GM12878 (cell line): ENCODE results near the gene NCBP2L. TPM values are rescaled to one million over a fixed set of nuclear protein-coding genes. Genes with fewer than 3 reads are reported as not detected.

Experiments used
- ATAC-seq: fragments of 200-7000 bp; cut with Tn5 transposase; 3 replicates; pipeline ENCODE4 v1.9.1; 2020; ENCODE audit warnings: mild to moderate bottlenecking, moderate library complexity
- BruUV-seq: library from RNA; stranded (reverse); fragments of 400-500 nt; replicated peaks from 2 replicates; lab custom pipeline; 2021; lab: Mats Ljungman, UMichigan
- CTCF ChIA-PET: fragments of 300-600 bp; sonication (Branson Sonifier 250); formaldehyde crosslinking; extraction: SDS; loops from one replicate; lab custom pipeline; 2021; ENCODE audit warnings: inconsistent platforms; lab: Yijun Ruan, JAX
- POLR2A ChIA-PET: fragments of 350-600 bp; formaldehyde crosslinking; extraction: SDS; loops from one replicate; lab custom pipeline; 2021; ENCODE audit warnings: inconsistent platforms; lab: Charles Lee
- RAD21 ChIA-PET: fragments of 300-600 bp; sonication (Branson Sonifier 250); formaldehyde crosslinking; loops from one replicate; lab custom pipeline; 2023; ENCODE audit warnings: antibody characterized with exemption; ENCODE audit not compliant: unreplicated experiment; lab: Charles Lee
- SMC1A ChIA-PET: fragments of 300-600 bp; sonication (Branson Sonifier 250); formaldehyde crosslinking; loops from one replicate; lab custom pipeline; 2023; ENCODE audit not compliant: unreplicated experiment, uncharacterized antibody; lab: Charles Lee
- DNase-seq: peaks from one replicate; pipeline ENCODE4 v3.0.0-alpha.2; 2011; ENCODE audit warnings: low read depth, low spot score
- FAIRE-seq: peaks from 3 replicates; lab custom pipeline; 2011; peaks lifted over from hg19 to GRCh38; lab: Jason Lieb, UNC
- H2AFZ ChIP-seq: 2 replicates; pipeline ENCODE4 v1.6.0; 2011; ENCODE audit warnings: low read depth, low read length, control low read depth; ENCODE audit not compliant: control insufficient read depth
- H3K27ac ChIP-seq: 2 replicates; pipeline ENCODE4 v1.5.1; 2011; ENCODE audit warnings: control low read depth; ENCODE audit not compliant: control insufficient read depth, insufficient read depth
- H3K27me3 ChIP-seq, 2 experiments: replicated peaks in 1 of 2; 2 replicates each; pipeline versions ENCODE4 v1.6.0 to v1.6.1; 2011; ENCODE audit warnings: low read length in 1 of 2; ENCODE audit not compliant: control insufficient read depth in 2 of 2, insufficient read depth in 2 of 2
- H3K36me3 ChIP-seq, 2 experiments: 2 replicates each; pipeline ENCODE4 v1.5.1; 2011; ENCODE audit warnings: low read length in 1 of 2; ENCODE audit not compliant: control insufficient read depth in 2 of 2, insufficient read depth in 2 of 2
- H3K4me1 ChIP-seq: 2 replicates; pipeline ENCODE4 v1.6.1; 2011; ENCODE audit warnings: mild to moderate bottlenecking, low read length, moderate library complexity, mixed read lengths; ENCODE audit not compliant: control insufficient read depth, insufficient read depth
- H3K4me2 ChIP-seq: 2 replicates; pipeline ENCODE4 v1.6.0; 2011; ENCODE audit warnings: control low read depth; ENCODE audit not compliant: control insufficient read depth, insufficient read depth
- H3K4me3 ChIP-seq: fragments of 200-600 bp; sonication (generic); 2 replicates; pipeline ENCODE4 v1.5.1; 2016
- H3K79me2 ChIP-seq: 2 replicates; pipeline ENCODE4 v1.6.0; 2011; ENCODE audit warnings: low read length; ENCODE audit not compliant: control insufficient read depth, insufficient read depth
- H3K9ac ChIP-seq: 2 replicates; pipeline ENCODE4 v1.8.0; 2011; ENCODE audit warnings: low read length, control low read depth, mixed read lengths; ENCODE audit not compliant: control insufficient read depth, insufficient read depth
- H3K9me3 ChIP-seq: replicated peaks from 3 replicates; pipeline ENCODE4 v1.5.1; 2011; ENCODE audit warnings: mild to moderate bottlenecking, low read length; ENCODE audit not compliant: control insufficient read depth, insufficient read depth
- H4K20me1 ChIP-seq: 2 replicates; pipeline ENCODE4 v1.6.0; 2011; ENCODE audit not compliant: control insufficient read depth, insufficient read depth
- ATF7 ChIP-seq: fragments of 450-650 bp; IDR thresholded peaks from 2 replicates; pipeline ENCODE4 v1.6.1; 2016; ENCODE audit warnings: low read depth, mild to moderate bottlenecking
- BCL3 ChIP-seq: IDR thresholded peaks from 2 replicates; pipeline ENCODE4 v1.6.1; 2011; ENCODE audit warnings: borderline replicate concordance, low read depth, mild to moderate bottlenecking, moderate library complexity, low read length; ENCODE audit not compliant: insufficient read depth, poor library complexity, severe bottlenecking
- CBFB ChIP-seq: IDR thresholded peaks from 2 replicates; pipeline ENCODE4 v1.6.1; 2016; ENCODE audit warnings: antibody characterized with exemption, low read depth
- EGR1 ChIP-seq, 2 experiments: IDR thresholded peaks; 1 replicate in 1 of 2; 2 replicates in 1 of 2; pipeline ENCODE4 v1.6.1; 2011 to 2012; ENCODE audit warnings: low read depth in 2 of 2, low read length in 2 of 2, borderline replicate concordance in 1 of 2, mild to moderate bottlenecking in 1 of 2, moderate library complexity in 1 of 2
- FOS ChIP-seq: IDR thresholded peaks from 3 replicates; pipeline ENCODE4 v1.6.1; 2011; ENCODE audit warnings: borderline replicate concordance; ENCODE audit not compliant: insufficient read length; ENCODE audit errors: extremely low read depth
- HCFC1 ChIP-seq: fragments of 150-350 bp; IDR thresholded peaks from 2 replicates; pipeline ENCODE4 v1.6.1; 2014; ENCODE audit warnings: low read length
- KDM1A ChIP-seq: fragments of 200-600 bp; sonication (generic); IDR thresholded peaks from 2 replicates; pipeline ENCODE4 v1.6.1; 2016; ENCODE audit warnings: borderline replicate concordance
- MLLT1 ChIP-seq: fragments of 450-650 bp; IDR thresholded peaks from 2 replicates; pipeline ENCODE4 v1.6.1; 2016; ENCODE audit warnings: mild to moderate bottlenecking
- MYB ChIP-seq: fragments of 150-350 bp; IDR thresholded peaks from 2 replicates; pipeline ENCODE4 v1.6.1; 2014; ENCODE audit warnings: mild to moderate bottlenecking, low read depth, low read length, borderline replicate concordance
- NBN ChIP-seq: fragments of 450-650 bp; IDR thresholded peaks from 2 replicates; pipeline ENCODE4 v1.6.1; 2016
- NFYB ChIP-seq: IDR thresholded peaks from 2 replicates; pipeline ENCODE4 v1.6.1; 2011; ENCODE audit warnings: low read depth, mild to moderate bottlenecking, low read length, improper control_type of control experiment, moderate library complexity; ENCODE audit not compliant: insufficient read depth
- RAD51 ChIP-seq: fragments of 450-650 bp; IDR thresholded peaks from 2 replicates; pipeline ENCODE4 v1.6.1; 2016; ENCODE audit warnings: moderate library complexity, mild to moderate bottlenecking, inconsistent platforms
- RUNX3 ChIP-seq: IDR thresholded peaks from 2 replicates; pipeline ENCODE4 v1.6.1; 2012; ENCODE audit warnings: low read length, inconsistent platforms
- SIN3A ChIP-seq: IDR thresholded peaks from 2 replicates; pipeline ENCODE4 v1.6.1; 2012; ENCODE audit warnings: low read depth, low read length, improper control_type of control experiment
- STAT3 ChIP-seq: IDR thresholded peaks from 2 replicates; pipeline ENCODE4 v1.6.1; 2011; ENCODE audit warnings: low read depth, low read length, improper control_type of control experiment
- ZNF217 ChIP-seq: fragments of 450-650 bp; IDR thresholded peaks from 2 replicates; pipeline ENCODE4 v1.6.1; 2017; ENCODE audit warnings: antibody characterized with exemption, mild to moderate bottlenecking
- ZNF24 ChIP-seq: fragments of 450-650 bp; IDR thresholded peaks from 2 replicates; pipeline ENCODE4 v1.6.1; 2017; ENCODE audit warnings: antibody characterized with exemption, mild to moderate bottlenecking
- ZZZ3 ChIP-seq: IDR thresholded peaks from 2 replicates; pipeline ENCODE4 v1.6.1; 2011; ENCODE audit warnings: low read depth; ENCODE audit not compliant: control insufficient read depth, insufficient read length
- WGBS: methylation state at CpG from one replicate; pipeline ENCODE4 v1.1.6; 2016; ENCODE audit warnings: low lambda C conversion rate; ENCODE audit not compliant: insufficient replicate concordance, insufficient coverage; ENCODE audit errors: missing lambda C conversion rate; 5-methylcytosine and 5-hydroxymethylcytosine counted together
- in situ Hi-C: fragments of 300-500 bp; cut with MboI; formaldehyde crosslinking; loops from 9 replicates; pipeline ENCODE4 v1.14.3; 2018; ENCODE audit warnings: mixed read lengths
- intact Hi-C: fragments of 100-400 bp; cut with micrococcal nuclease; formaldehyde crosslinking; loops from one replicate; pipeline ENCODE4 v1.14.2; 2022; ENCODE audit not compliant: unreplicated experiment
- polyA plus RNA-seq, 11 experiments: library from polyadenylated mRNA; depleted of rRNA in 4 of 11; unstranded in 6 of 11; stranded (reverse) in 5 of 11; fragments of >200 nt; fragmentation: Nextera tagmentation in 4 of 11; fragmentation: Illumina TruSeq in 1 of 11; extraction: Ambion mirVana in 4 of 11; extraction: Trizol in 1 of 11; gene quantifications; 1 replicate in 1 of 11; 2 replicates in 10 of 11; pipeline versions ENCODE4 v1.2.1 to v1.2.3, GENCODE V29; 2011 to 2016; ENCODE audit warnings: inconsistent platforms in 2 of 11, missing spikeins in 2 of 11, low read depth in 1 of 11
- total RNA-seq, 4 experiments: library from RNA; depleted of rRNA in 3 of 4; stranded (reverse); fragments of >200 nt in 3 of 4; fragmentation: Illumina TruSeq in 1 of 4; extraction: Trizol in 1 of 4; gene quantifications; 2 replicates each; pipeline versions ENCODE4 v1.2.1 to v1.2.3, GENCODE V29; 2013 to 2021
- TF ChIP-seq, protein P1 (sequence below): IDR thresholded peaks from 2 replicates; pipeline ENCODE4 v1.6.1; 2012; ENCODE audit warnings: low read depth, low read length, improper control_type of control experiment

Gene NCBP2L
- total and polyA plus RNA-seq, 10 of the 15 experiments (the other 5 are each of a cell fraction or from before 2014, with no cell fraction given) = not detected

GRCh38 chrX:107730298-107730655 is 47.3 kb upstream of the NCBP2L start:
- SMC1A ChIA-PET = interaction anchor here (0.8 to 5.4 kb wide), 13 partner anchors 9 to 56 kb away, joined by 3 to 28 read pairs (median 4); no protein-coding TSS in a partner anchor
- H3K9me3 ChIP-seq = no peaks in the 10 kb centered on the region
- H3K4me2 ChIP-seq = no peak overlapping the region
- RAD21 ChIA-PET = interaction anchor here (1.1 to 4.1 kb wide), 11 partner anchors 11 to 101 kb away, joined by 3 to 43 read pairs (median 11); partner anchors contain the start of genes NCBP2L and TSC22D3
- FAIRE-seq (no peak), DNase-seq (no peak), ATAC-seq (no peak)
- intact Hi-C loops (no loop called here), in situ Hi-C loops (no loop called here)
- H2AFZ ChIP-seq = no peak overlapping the region
- WGBS = 0% methylated on average over 1 of the region's 1 CpG
- no peak overlapping the region for H3K27ac ChIP-seq
- no peaks in the 10 kb centered on the region for H3K36me3 ChIP-seq
- CTCF ChIA-PET = interaction anchor here (0.7 to 3.4 kb wide), 9 partner anchors 11 to 162 kb away, joined by 3 to 25 read pairs (median 9); partner anchors contain the start of genes NCBP2L and TSC22D3
- no peaks in the 10 kb centered on the region for H3K4me1 ChIP-seq
- no TSS peak for BruUV-seq
- no peak overlapping the region for H3K9ac ChIP-seq
- H3K79me2 ChIP-seq = no peaks in the 10 kb centered on the region
- no peak overlapping the region for H3K4me3 ChIP-seq
- no peaks in the 10 kb centered on the region for H4K20me1 ChIP-seq
- POLR2A ChIA-PET = interaction anchor here (0.7 to 2.4 kb wide), 8 partner anchors 11 to 57 kb away, joined by 3 to 11 read pairs (median 5); no protein-coding TSS in a partner anchor
- TF ChIP-seq FOS (no peak), RUNX3 (no peak), RAD51 (no peak), ZNF217 (no peak), NFYB (no peak), CBFB (no peak), MLLT1 (no peak), STAT3 (no peak), ZZZ3 (no peak), NBN (no peak), HCFC1 (no peak), KDM1A (no peak), SIN3A (no peak), ZNF24 (no peak), ATF7 (no peak), EGR1 (IDR thresholded peaks at IDR 0.05; ENCODE audit: borderline replicate concordance in 1 of 2, low read depth in 2 of 2, low read length in 2 of 2) (no peak), MYB (no peak), BCL3 (no peak)
- TF ChIP-seq, protein P1, sequence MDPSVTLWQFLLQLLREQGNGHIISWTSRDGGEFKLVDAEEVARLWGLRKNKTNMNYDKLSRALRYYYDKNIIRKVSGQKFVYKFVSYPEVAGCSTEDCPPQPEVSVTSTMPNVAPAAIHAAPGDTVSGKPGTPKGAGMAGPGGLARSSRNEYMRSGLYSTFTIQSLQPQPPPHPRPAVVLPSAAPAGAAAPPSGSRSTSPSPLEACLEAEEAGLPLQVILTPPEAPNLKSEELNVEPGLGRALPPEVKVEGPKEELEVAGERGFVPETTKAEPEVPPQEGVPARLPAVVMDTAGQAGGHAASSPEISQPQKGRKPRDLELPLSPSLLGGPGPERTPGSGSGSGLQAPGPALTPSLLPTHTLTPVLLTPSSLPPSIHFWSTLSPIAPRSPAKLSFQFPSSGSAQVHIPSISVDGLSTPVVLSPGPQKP = no peak
- H3K27me3 ChIP-seq = no peaks in the 10 kb centered on the region
